Measurements from ENCODE around the gene RAB27A. TPM values are rescaled to one million over a fixed set of nuclear protein-coding genes. Genes with fewer than 3 reads are reported as not detected.

The RAB27A gene
- total RNA-seq, 1 experiment from 2014 or later: 8.7 TPM

- Histone ChIP-seq H3K9me3 (no peaks in the 10 kb centered on the region), H3K4me1 (peaks cover 6% of the 10 kb centered on the region; the same call in 1 of the 2 replicates), H3K4me3 (ENCODE audit: low read depth, low read length) (no peak overlapping the region), H3K27me3 (replicated peaks; ENCODE audit: control insufficient read depth, insufficient read depth, low read length) (no peaks in the 10 kb centered on the region), H3K36me3 (ENCODE audit: control insufficient read depth, insufficient read depth, low read length) (no peaks in the 10 kb centered on the region)
- H3K4me3 Mint-ChIP-seq (ENCODE audit: unreplicated experiment): no peak overlapping the region
- ChIA-PET CTCF (interaction anchor here (0.6 kb wide), 1 partner anchor 269 kb away, joined by 6 read pairs; no protein-coding TSS in a partner anchor), POLR2A (no interaction called here)
- no peak for DNase-seq
- TF ChIP-seq CTCF (IDR thresholded peaks at IDR 0.05; ENCODE audit: insufficient read depth in 1 of 2, low read depth in 1 of 2, low read length in 1 of 2, severe bottlenecking in 1 of 2, unreplicated experiment in 1 of 2): no peak
- H3K9me3 Mint-ChIP-seq (ENCODE audit: unreplicated experiment): no peaks in the 10 kb centered on the region
- BruUV-seq (replicated peaks): no TSS peak
- no peaks in the 10 kb centered on the region for H3K4me1 Mint-ChIP-seq (ENCODE audit: low read depth, unreplicated experiment)
- no peak overlapping the region for H3K27ac Mint-ChIP-seq (ENCODE audit: unreplicated experiment)
- H3K36me3 Mint-ChIP-seq (ENCODE audit: insufficient read depth, unreplicated experiment): no peaks in the 10 kb centered on the region
- no peaks in the 10 kb centered on the region for H3K27me3 Mint-ChIP-seq (ENCODE audit: insufficient read depth, unreplicated experiment)
- intact Hi-C loops (cut with micrococcal nuclease; ENCODE audit: unreplicated experiment): no loop called here
Measured at GRCh38 chr15:55170361-55170760, 119.3 kb downstream of the RAB27A start.

- ChIA-PET CTCF (interaction anchor here (0.9 to 1.3 kb wide), 3 partner anchors 28 to 52 kb away, joined by 3 to 6 read pairs (median 3); partner anchors contain the start of gene RSL24D1), POLR2A (no interaction called here)
- H3K27me3 Mint-ChIP-seq (ENCODE audit: insufficient read depth, unreplicated experiment): no peaks in the 10 kb centered on the region
Measured at GRCh38 chr15:55168350-55168974, 121.2 kb downstream of the RAB27A start.

GRCh38 chr15:55164284-55164683 lies 125.3 kb downstream of the RAB27A start:
- Histone ChIP-seq H3K36me3 (ENCODE audit: control insufficient read depth, insufficient read depth, low read length) (no peaks in the 10 kb centered on the region), H3K4me1 (no peaks in the 10 kb centered on the region), H3K9me3 (no peaks in the 10 kb centered on the region), H3K4me3 (ENCODE audit: low read depth, low read length) (no peak overlapping the region), H3K27me3 (replicated peaks; ENCODE audit: control insufficient read depth, insufficient read depth, low read length) (no peaks in the 10 kb centered on the region)
- Mint-ChIP-seq H3K4me3 (ENCODE audit: unreplicated experiment) (no peak overlapping the region), H3K9me3 (ENCODE audit: unreplicated experiment) (no peaks in the 10 kb centered on the region), H3K27me3 (ENCODE audit: insufficient read depth, unreplicated experiment) (peaks cover 2% of the 10 kb centered on the region), H3K36me3 (ENCODE audit: insufficient read depth, unreplicated experiment) (no peaks in the 10 kb centered on the region), H3K27ac (ENCODE audit: unreplicated experiment) (no peak overlapping the region), H3K4me1 (ENCODE audit: low read depth, unreplicated experiment) (no peaks in the 10 kb centered on the region)
- ChIA-PET POLR2A (no interaction called here), CTCF (no interaction called here)
- DNase-seq: no peak
- TF ChIP-seq CTCF (IDR thresholded peaks at IDR 0.05; ENCODE audit: insufficient read depth in 1 of 2, low read depth in 1 of 2, low read length in 1 of 2, severe bottlenecking in 1 of 2, unreplicated experiment in 1 of 2): no peak
- intact Hi-C loops (cut with micrococcal nuclease; ENCODE audit: unreplicated experiment): no loop called here
- no TSS peak for BruUV-seq (replicated peaks)

More at GRCh38 chr15:55168350-55168974, 121.2 kb downstream of the RAB27A start:
- peak; percentile 70 to 73 for DNase-seq
- no peaks in the 10 kb centered on the region for H3K9me3 ChIP-seq
- TF ChIP-seq CTCF (IDR thresholded peaks at IDR 0.05; ENCODE audit: insufficient read depth in 1 of 2, low read depth in 1 of 2, low read length in 1 of 2, severe bottlenecking in 1 of 2, unreplicated experiment in 1 of 2): peak; percentile 81 to 82
- H3K4me1 ChIP-seq: peaks cover 6% of the 10 kb centered on the region; the same call in 1 of the 2 replicates
- no peak overlapping the region for H3K4me3 Mint-ChIP-seq (ENCODE audit: unreplicated experiment)
- no peaks in the 10 kb centered on the region for H3K36me3 ChIP-seq (ENCODE audit: control insufficient read depth, insufficient read depth, low read length)
- no peaks in the 10 kb centered on the region for H3K9me3 Mint-ChIP-seq (ENCODE audit: unreplicated experiment)
- intact Hi-C loops (cut with micrococcal nuclease; ENCODE audit: unreplicated experiment): no loop called here
- H3K4me1 Mint-ChIP-seq (ENCODE audit: low read depth, unreplicated experiment): no peaks in the 10 kb centered on the region
- no TSS peak for BruUV-seq (replicated peaks)
- no peak overlapping the region for H3K27ac Mint-ChIP-seq (ENCODE audit: unreplicated experiment)
- no peak overlapping the region for H3K4me3 ChIP-seq (ENCODE audit: low read depth, low read length)
- H3K36me3 Mint-ChIP-seq (ENCODE audit: insufficient read depth, unreplicated experiment): no peaks in the 10 kb centered on the region
- no peaks in the 10 kb centered on the region for H3K27me3 ChIP-seq (replicated peaks; ENCODE audit: control insufficient read depth, insufficient read depth, low read length)

Other genes starting within 250 kb of the RAB27A start
- gene RSL24D1, start 92.9 kb downstream of the RAB27A start, total RNA-seq (2022): 122 and 124 TPM in 2 replicates
- 10.9 and 11.7 TPM in 2 replicates for gene PIGBOS1, start 29.3 kb upstream of the RAB27A start, total RNA-seq (2022)
- 14.1 and 15.5 TPM in 2 replicates for gene PIGB, start 29.4 kb upstream of the RAB27A start, total RNA-seq (2022)
- gene CCPG1, start 118.5 kb upstream of the RAB27A start, total RNA-seq (2022): 51.6 and 54.6 TPM in 2 replicates
- 1.3 TPM in 1 of 2 replicates, not detected in the other for gene PIERCE2, start 118.7 kb upstream of the RAB27A start, total RNA-seq (2022)
- 1.2 and 4.3 TPM in 2 replicates for gene DNAAF4, start 218.4 kb upstream of the RAB27A start, total RNA-seq (2022)